PFSK-1 (cell line): Measurements from ENCODE around the gene TMC1.

Source experiments
- REST ChIP-seq, 2 experiments: IDR thresholded peaks; 2 replicates each; pipeline versions ENCODE4 v1.6.1 to v1.8.0; 2011 to 2012; ENCODE audit warnings: low read depth in 2 of 2, low read length in 2 of 2, control low read depth in 1 of 2, inconsistent platforms in 1 of 2, mild to moderate bottlenecking in 1 of 2, moderate library complexity in 1 of 2; ENCODE audit not compliant: insufficient read depth in 1 of 2
- TAF1 ChIP-seq: IDR thresholded peaks from 2 replicates; pipeline ENCODE4 v1.6.1; 2012; ENCODE audit warnings: low read length, control low read depth, borderline replicate concordance; ENCODE audit not compliant: insufficient read depth

DNA sequence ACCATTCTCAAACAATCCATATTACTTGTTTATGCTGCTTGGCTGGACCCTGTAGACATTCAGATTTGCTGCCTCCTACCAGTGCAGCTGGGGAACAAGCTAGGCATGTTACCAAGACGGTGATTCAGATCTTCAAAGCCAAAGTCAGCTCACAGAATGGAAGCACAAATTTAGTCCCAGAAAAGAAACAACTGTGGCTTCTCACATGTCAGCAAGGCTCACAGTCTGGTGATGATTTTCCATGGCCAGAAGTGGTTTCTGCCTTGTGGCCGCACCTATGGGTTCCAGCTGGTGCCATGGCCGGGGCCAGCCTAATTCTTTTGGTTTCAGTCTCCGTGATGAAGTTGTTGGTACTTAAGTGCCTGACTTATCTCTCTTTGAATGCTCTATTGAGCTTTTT is 182.2 kb downstream of the TMC1 start:
- TF ChIP-seq REST (IDR thresholded peaks at IDR 0.05; ENCODE audit: insufficient read depth in 1 of 2, low read depth in 2 of 2, low read length in 2 of 2) (no peak), TAF1 (no peak)
